Neural cell (in vitro differentiated cells): ENCODE results near the gene TAAR1. TPM values are rescaled to one million over a fixed set of nuclear protein-coding genes. Genes with fewer than 3 reads are reported as not detected.

ENCODE experiments used
- H2AFZ ChIP-seq: fragments of 200-600, 300-800 bp; sonication (generic), shearing (Covaris generic); 2 replicates; pipeline ENCODE4 v1.6.0; 2014; ENCODE audit warnings: low read depth, mild to moderate bottlenecking, antibody characterized with exemption, low read length, moderate library complexity
- H3F3A ChIP-seq: fragments of 200-600 bp; shearing (Covaris generic); 2 replicates; pipeline ENCODE4 v1.6.1; 2016; ENCODE audit warnings: mild to moderate bottlenecking, moderate library complexity, mixed read lengths, antibody characterized with exemption, low read length; ENCODE audit not compliant: insufficient read depth, poor library complexity, severe bottlenecking
- H3K27ac ChIP-seq: fragments of 200-600, 300-800 bp; sonication (generic), shearing (Covaris generic); 2 replicates; pipeline ENCODE4 v1.5.1; 2014; ENCODE audit warnings: mild to moderate bottlenecking, low read length, moderate library complexity
- H3K27me3 ChIP-seq: fragments of 300-800, 200-600 bp; sonication (generic), shearing (Covaris generic); 2 replicates; pipeline ENCODE4 v1.6.0; 2014; ENCODE audit warnings: mild to moderate bottlenecking, low read depth, low read length, moderate library complexity; ENCODE audit not compliant: insufficient read depth
- H3K36me3 ChIP-seq: fragments of 300-800, 200-600 bp; sonication (generic), shearing (Covaris generic); 2 replicates; pipeline ENCODE4 v1.5.1; 2014; ENCODE audit warnings: mild to moderate bottlenecking, antibody characterized with exemption, low read length, moderate library complexity; ENCODE audit not compliant: insufficient read depth
- H3K4me2 ChIP-seq: fragments of 300-800, 200-600 bp; sonication (generic), shearing (Covaris generic); 2 replicates; pipeline ENCODE4 v1.6.0; 2014; ENCODE audit warnings: mild to moderate bottlenecking, low read length
- H3K4me3 ChIP-seq: fragments of 300-800, 200-600 bp; sonication (generic), shearing (Covaris generic); 2 replicates; pipeline ENCODE4 v1.5.1; 2014; ENCODE audit warnings: mild to moderate bottlenecking, low read length, moderate library complexity
- H3K79me2 ChIP-seq: fragments of 200-600 bp; shearing (Covaris generic); replicated peaks from 2 replicates; pipeline ENCODE4 v1.6.0; 2014; ENCODE audit warnings: mild to moderate bottlenecking, low read length, moderate library complexity; ENCODE audit not compliant: insufficient read depth
- H3K9ac ChIP-seq: fragments of 300-800, 200-600 bp; sonication (generic), shearing (Covaris generic); 2 replicates; pipeline ENCODE4 v1.6.1; 2016; ENCODE audit warnings: mild to moderate bottlenecking, low read length, mixed read lengths
- H3K9me2 ChIP-seq: fragments of 200-600 bp; shearing (Covaris generic); 2 replicates; pipeline ENCODE4 v1.6.1; 2016; ENCODE audit warnings: mild to moderate bottlenecking, low read length, mixed read lengths; ENCODE audit not compliant: insufficient read depth
- H3K9me3 ChIP-seq: fragments of 200-600, 300-800 bp; sonication (generic), shearing (Covaris generic); 2 replicates; pipeline ENCODE4 v1.6.1; 2016; ENCODE audit warnings: mild to moderate bottlenecking, mixed run types, low read length, moderate library complexity, mixed read lengths
- H4K20me1 ChIP-seq: fragments of 200-600 bp; shearing (Covaris generic); 2 replicates; pipeline ENCODE4 v1.6.1; 2016; ENCODE audit warnings: mild to moderate bottlenecking, mixed run types; ENCODE audit not compliant: insufficient read depth
- EP300 ChIP-seq: fragments of 450-650 bp; conservative IDR thresholded peaks from 2 replicates; pipeline ENCODE4 v1.6.1; 2014; ENCODE audit warnings: antibody characterized with exemption, mild to moderate bottlenecking, moderate library complexity; ENCODE audit not compliant: poor library complexity, severe bottlenecking
- EZH2 ChIP-seq: fragments of 200-600, 300-800 bp; shearing (Covaris generic), sonication (generic); IDR thresholded peaks from 2 replicates; pipeline ENCODE4 v1.6.1; 2014; ENCODE audit warnings: antibody characterized with exemption, low read length, borderline replicate concordance, mild to moderate bottlenecking; ENCODE audit not compliant: insufficient read depth, poor library complexity, severe bottlenecking
- MXI1 ChIP-seq: fragments of 450-650 bp; conservative IDR thresholded peaks from 2 replicates; pipeline ENCODE4 v1.6.1; 2014; ENCODE audit warnings: antibody characterized with exemption, mild to moderate bottlenecking; ENCODE audit not compliant: poor library complexity, severe bottlenecking
- POLR2AphosphoS5 ChIP-seq: IDR thresholded peaks from 2 replicates; pipeline ENCODE4 v1.6.1; 2012
- RAD21 ChIP-seq: fragments of 450-650 bp; conservative IDR thresholded peaks from 2 replicates; pipeline ENCODE4 v1.6.1; 2014; ENCODE audit warnings: antibody characterized with exemption, mild to moderate bottlenecking, moderate library complexity
- SMC3 ChIP-seq: fragments of 450-650 bp; conservative IDR thresholded peaks from 2 replicates; pipeline ENCODE4 v1.6.1; 2014; ENCODE audit warnings: antibody characterized with exemption, mild to moderate bottlenecking, moderate library complexity; ENCODE audit not compliant: poor library complexity
- TAF1 ChIP-seq: IDR thresholded peaks from 2 replicates; pipeline ENCODE4 v1.6.1; 2012; ENCODE audit warnings: low read depth
- polyA plus RNA-seq: library from polyadenylated mRNA; depleted of rRNA; stranded (reverse); fragments of >200 nt; gene quantifications from 2 replicates; pipeline ENCODE4 v1.2.3, GENCODE V29; 2014
- TF ChIP-seq, protein P1 (sequence below): fragments of 450-650 bp; IDR thresholded peaks from 2 replicates; pipeline ENCODE4 v1.5.1; 2014; ENCODE audit warnings: antibody characterized with exemption, mild to moderate bottlenecking, moderate library complexity; ENCODE audit not compliant: poor library complexity, severe bottlenecking
- TF ChIP-seq, protein P2 (sequence below): IDR thresholded peaks from 2 replicates; pipeline ENCODE4 v1.6.1; 2012; ENCODE audit warnings: borderline replicate concordance

TAAR1 gene
- polyA plus RNA-seq, 1 donor from 2014 or later: not detected

DNA sequence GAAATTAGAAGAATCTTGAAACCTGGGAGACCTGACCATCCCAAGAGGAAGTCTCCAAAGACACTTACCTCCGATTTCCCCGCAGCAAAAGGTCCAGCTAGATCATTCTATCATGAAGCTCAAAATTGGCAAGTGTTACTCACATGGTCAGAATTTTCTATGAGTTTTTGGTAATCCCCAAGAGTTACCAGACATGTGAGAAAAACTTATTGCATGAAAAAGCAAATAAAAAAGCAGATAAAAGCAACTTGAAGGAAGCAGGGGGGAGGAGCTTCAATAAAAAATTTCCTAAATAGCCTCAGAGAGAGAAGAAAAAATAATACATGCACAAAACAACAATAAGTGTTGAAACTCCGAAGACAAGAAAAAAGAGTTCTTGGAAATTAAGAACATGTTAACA lies 27.5 kb upstream of the TAAR1 start:
- Histone ChIP-seq H3F3A (no peaks in the 10 kb centered on the region), H3K36me3 (no peaks in the 10 kb centered on the region), H3K9ac (no peak overlapping the region), H3K4me3 (no peak overlapping the region), H2AFZ (no peak overlapping the region), H3K79me2 (no peaks in the 10 kb centered on the region), H4K20me1 (no peaks in the 10 kb centered on the region), H3K27ac (no peak overlapping the region), H3K9me2 (no peaks in the 10 kb centered on the region), H3K9me3 (no peaks in the 10 kb centered on the region), H3K27me3 (no peaks in the 10 kb centered on the region), H3K4me2 (no peak overlapping the region)
- TF ChIP-seq, protein P1, sequence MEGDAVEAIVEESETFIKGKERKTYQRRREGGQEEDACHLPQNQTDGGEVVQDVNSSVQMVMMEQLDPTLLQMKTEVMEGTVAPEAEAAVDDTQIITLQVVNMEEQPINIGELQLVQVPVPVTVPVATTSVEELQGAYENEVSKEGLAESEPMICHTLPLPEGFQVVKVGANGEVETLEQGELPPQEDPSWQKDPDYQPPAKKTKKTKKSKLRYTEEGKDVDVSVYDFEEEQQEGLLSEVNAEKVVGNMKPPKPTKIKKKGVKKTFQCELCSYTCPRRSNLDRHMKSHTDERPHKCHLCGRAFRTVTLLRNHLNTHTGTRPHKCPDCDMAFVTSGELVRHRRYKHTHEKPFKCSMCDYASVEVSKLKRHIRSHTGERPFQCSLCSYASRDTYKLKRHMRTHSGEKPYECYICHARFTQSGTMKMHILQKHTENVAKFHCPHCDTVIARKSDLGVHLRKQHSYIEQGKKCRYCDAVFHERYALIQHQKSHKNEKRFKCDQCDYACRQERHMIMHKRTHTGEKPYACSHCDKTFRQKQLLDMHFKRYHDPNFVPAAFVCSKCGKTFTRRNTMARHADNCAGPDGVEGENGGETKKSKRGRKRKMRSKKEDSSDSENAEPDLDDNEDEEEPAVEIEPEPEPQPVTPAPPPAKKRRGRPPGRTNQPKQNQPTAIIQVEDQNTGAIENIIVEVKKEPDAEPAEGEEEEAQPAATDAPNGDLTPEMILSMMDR: no peak
- TF ChIP-seq MXI1 (no peak), EP300 (no peak), TAF1 (no peak), POLR2AphosphoS5 (no peak), SMC3 (no peak), EZH2 (no peak), RAD21 (no peak)
- TF ChIP-seq, protein P2, sequence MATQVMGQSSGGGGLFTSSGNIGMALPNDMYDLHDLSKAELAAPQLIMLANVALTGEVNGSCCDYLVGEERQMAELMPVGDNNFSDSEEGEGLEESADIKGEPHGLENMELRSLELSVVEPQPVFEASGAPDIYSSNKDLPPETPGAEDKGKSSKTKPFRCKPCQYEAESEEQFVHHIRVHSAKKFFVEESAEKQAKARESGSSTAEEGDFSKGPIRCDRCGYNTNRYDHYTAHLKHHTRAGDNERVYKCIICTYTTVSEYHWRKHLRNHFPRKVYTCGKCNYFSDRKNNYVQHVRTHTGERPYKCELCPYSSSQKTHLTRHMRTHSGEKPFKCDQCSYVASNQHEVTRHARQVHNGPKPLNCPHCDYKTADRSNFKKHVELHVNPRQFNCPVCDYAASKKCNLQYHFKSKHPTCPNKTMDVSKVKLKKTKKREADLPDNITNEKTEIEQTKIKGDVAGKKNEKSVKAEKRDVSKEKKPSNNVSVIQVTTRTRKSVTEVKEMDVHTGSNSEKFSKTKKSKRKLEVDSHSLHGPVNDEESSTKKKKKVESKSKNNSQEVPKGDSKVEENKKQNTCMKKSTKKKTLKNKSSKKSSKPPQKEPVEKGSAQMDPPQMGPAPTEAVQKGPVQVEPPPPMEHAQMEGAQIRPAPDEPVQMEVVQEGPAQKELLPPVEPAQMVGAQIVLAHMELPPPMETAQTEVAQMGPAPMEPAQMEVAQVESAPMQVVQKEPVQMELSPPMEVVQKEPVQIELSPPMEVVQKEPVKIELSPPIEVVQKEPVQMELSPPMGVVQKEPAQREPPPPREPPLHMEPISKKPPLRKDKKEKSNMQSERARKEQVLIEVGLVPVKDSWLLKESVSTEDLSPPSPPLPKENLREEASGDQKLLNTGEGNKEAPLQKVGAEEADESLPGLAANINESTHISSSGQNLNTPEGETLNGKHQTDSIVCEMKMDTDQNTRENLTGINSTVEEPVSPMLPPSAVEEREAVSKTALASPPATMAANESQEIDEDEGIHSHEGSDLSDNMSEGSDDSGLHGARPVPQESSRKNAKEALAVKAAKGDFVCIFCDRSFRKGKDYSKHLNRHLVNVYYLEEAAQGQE: no peak

DNA sequence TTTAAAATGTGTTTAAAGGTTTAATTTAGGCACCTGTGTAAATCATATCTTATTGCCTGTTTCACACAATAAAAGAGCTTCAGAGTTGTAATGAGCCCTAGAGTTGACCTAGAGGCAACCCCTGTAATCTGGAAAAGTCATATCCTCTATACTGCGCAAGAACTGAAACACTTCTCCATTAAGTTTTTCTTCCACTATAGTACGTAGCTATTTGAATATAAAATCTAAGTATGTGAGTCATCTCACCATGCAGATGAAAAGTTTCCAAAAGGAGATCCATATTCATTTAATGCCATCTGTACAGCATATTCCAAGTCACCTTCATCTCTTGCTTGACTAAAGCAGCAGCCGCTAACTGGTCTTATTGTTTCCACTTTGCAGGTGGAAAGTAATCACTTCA lies 26.0 kb upstream of the TAAR1 start:
- Histone ChIP-seq H3K4me2 (no peak overlapping the region), H3K9me2 (no peaks in the 10 kb centered on the region), H3K36me3 (no peaks in the 10 kb centered on the region), H3K27me3 (no peaks in the 10 kb centered on the region), H3F3A (no peaks in the 10 kb centered on the region), H3K27ac (no peak overlapping the region), H3K9ac (no peak overlapping the region), H2AFZ (no peak overlapping the region), H3K9me3 (no peaks in the 10 kb centered on the region), H4K20me1 (no peaks in the 10 kb centered on the region), H3K79me2 (no peaks in the 10 kb centered on the region), H3K4me3 (no peak overlapping the region)
- TF ChIP-seq EP300: no peak

DNA sequence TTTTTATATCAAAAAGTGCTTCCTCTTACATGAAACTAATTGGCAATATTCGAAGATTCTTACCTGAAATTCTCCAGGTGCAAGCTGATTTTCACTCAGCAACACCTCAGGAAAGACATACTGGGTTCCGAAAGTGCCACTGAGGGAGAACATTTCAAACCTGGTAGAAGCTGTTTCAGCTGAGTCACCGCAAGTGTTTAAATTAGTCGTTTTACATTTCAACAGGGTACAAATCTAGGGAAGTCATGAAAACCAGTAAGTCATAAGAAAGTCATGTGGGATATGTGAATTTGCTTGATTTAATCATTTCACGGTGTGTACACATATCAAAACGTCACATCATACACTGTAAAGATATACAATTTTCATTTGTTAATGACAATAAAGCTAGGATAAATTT lies 25.3 kb upstream of the TAAR1 start:
- Histone ChIP-seq H2AFZ (no peak overlapping the region), H3K79me2 (no peaks in the 10 kb centered on the region)

More for the DNA sequence above, 25.3 kb upstream of the TAAR1 start:
- Histone ChIP-seq H3K27me3 (no peaks in the 10 kb centered on the region), H3K27ac (no peak overlapping the region), H3K36me3 (no peaks in the 10 kb centered on the region), H3K9me3 (no peaks in the 10 kb centered on the region), H4K20me1 (no peaks in the 10 kb centered on the region), H3K9ac (no peak overlapping the region), H3F3A (no peaks in the 10 kb centered on the region), H3K9me2 (no peaks in the 10 kb centered on the region), H3K4me2 (no peak overlapping the region), H3K4me3 (no peak overlapping the region)
- TF ChIP-seq SMC3 (no peak), TAF1 (no peak), EZH2 (no peak), EP300 (no peak), MXI1 (no peak), POLR2AphosphoS5 (no peak), RAD21 (no peak)
- TF ChIP-seq, protein P2: no peak
- TF ChIP-seq, protein P1: no peak
